ENCODE data around the gene ENSA. TPM values are rescaled to one million over a fixed set of nuclear protein-coding genes. Genes with fewer than 3 reads are reported as not detected.

Gene ENSA
- polyA plus RNA-seq, 1 donor (not counting 4 experiments of a cell fraction or from before 2014, with no cell fraction given): 102 TPM

GRCh38 chr1:150628766-150629114 is 672 bp downstream of the ENSA start:
- H3K4me3 ChIP-seq (ENCODE audit: control insufficient read depth in 2 of 3, extremely low read depth in 1 of 3, insufficient read depth in 2 of 3, low read depth in 1 of 3, low read length in 3 of 3): peak overlapping the region; percentile 55 to 90 (median 69)
- H3K36me3 ChIP-seq (ENCODE audit: control insufficient read depth in 2 of 2, extremely low read depth in 1 of 2, insufficient read depth in 2 of 2, low read length in 2 of 2): peaks cover 2 to 14% of the 10 kb centered on the region in 2 experiments
- no peaks in the 10 kb centered on the region for H4K20me1 ChIP-seq (ENCODE audit: control insufficient read depth, extremely low read depth, insufficient read depth, low read length)
- H3K9me3 ChIP-seq (ENCODE audit: control insufficient read depth, low read depth, low read length): no peaks in the 10 kb centered on the region
- no peak for TF ChIP-seq EZH2 (IDR thresholded peaks at IDR 0.05; ENCODE audit: low read length)
- no peak for TF ChIP-seq CTCF (optimal IDR thresholded peaks at IDR 0.05 in 1 of 3, IDR thresholded peaks at IDR 0.05 in 1 of 3, conservative IDR thresholded peaks at IDR 0.05 in 1 of 3; ENCODE audit: extremely low read depth in 1 of 3, insufficient read depth in 2 of 3, low read length in 3 of 3)
- FAIRE-seq: no peak
- no peak for DNase-seq (ENCODE audit: low read depth, low spot score)
- peak overlapping the region; percentile 88 for H3K9ac ChIP-seq (ENCODE audit: control insufficient read depth, extremely low read depth, insufficient read depth, low read length)
- H3K79me2 ChIP-seq (ENCODE audit: control insufficient read depth, insufficient read depth, low read length): peaks cover 26% of the 10 kb centered on the region
- peaks cover 2% of the 10 kb centered on the region for H3K9me1 ChIP-seq (ENCODE audit: control insufficient read depth, extremely low read depth, insufficient read depth, low read length)
- dilution Hi-C loops (cut with MboI; ENCODE audit: extremely low pct_ligation_motif_present, low sequenced_read_pairs): loop anchor here (25.0 kb wide), 1 partner anchor 184 kb away; the partner anchor contains the start of gene CTSK
- peak overlapping the region; percentile 86 for H3K4me2 ChIP-seq (ENCODE audit: control insufficient read depth, extremely low read depth, insufficient read depth, low read depth, low read length)
- H3K27me3 ChIP-seq (ENCODE audit: control insufficient read depth, extremely low read depth, insufficient read depth, low read length): no peaks in the 10 kb centered on the region
- H2AFZ ChIP-seq (ENCODE audit: control insufficient read depth, low read length): no peak overlapping the region
- H3K4me1 ChIP-seq (ENCODE audit: control insufficient read depth, extremely low read depth, insufficient read depth, low read length): peaks cover 52% of the 10 kb centered on the region
- H3K27ac ChIP-seq (ENCODE audit: control insufficient read depth, insufficient read depth, low read length): peak overlapping the region; percentile 95

GRCh38 chr1:150627826-150628410 is 1.5 kb downstream of the ENSA start:
- H3K36me3 ChIP-seq (ENCODE audit: control insufficient read depth in 2 of 2, extremely low read depth in 1 of 2, insufficient read depth in 2 of 2, low read length in 2 of 2): peaks cover 4 to 19% of the 10 kb centered on the region in 2 experiments
- FAIRE-seq (no peak), DNase-seq (ENCODE audit: low read depth, low spot score) (no peak)
- no peaks in the 10 kb centered on the region for H4K20me1 ChIP-seq (ENCODE audit: control insufficient read depth, extremely low read depth, insufficient read depth, low read length)
- dilution Hi-C loops (cut with MboI; ENCODE audit: extremely low pct_ligation_motif_present, low sequenced_read_pairs): loop anchor here (25.0 kb wide), 1 partner anchor 184 kb away; the partner anchor contains the start of gene CTSK
- H3K4me3 ChIP-seq (ENCODE audit: control insufficient read depth in 2 of 3, extremely low read depth in 1 of 3, insufficient read depth in 2 of 3, low read depth in 1 of 3, low read length in 3 of 3): peak overlapping the region; percentile 55 to 90 (median 69)
- no peaks in the 10 kb centered on the region for H3K9me3 ChIP-seq (ENCODE audit: control insufficient read depth, low read depth, low read length)
- peak overlapping the region; percentile 95 for H3K27ac ChIP-seq (ENCODE audit: control insufficient read depth, insufficient read depth, low read length)
- H3K27me3 ChIP-seq (ENCODE audit: control insufficient read depth, extremely low read depth, insufficient read depth, low read length): no peaks in the 10 kb centered on the region
- H2AFZ ChIP-seq (ENCODE audit: control insufficient read depth, low read length): no peak overlapping the region
- peaks cover 32% of the 10 kb centered on the region for H3K79me2 ChIP-seq (ENCODE audit: control insufficient read depth, insufficient read depth, low read length)
- peak overlapping the region; percentile 88 for H3K9ac ChIP-seq (ENCODE audit: control insufficient read depth, extremely low read depth, insufficient read depth, low read length)
- no peak for TF ChIP-seq CTCF (optimal IDR thresholded peaks at IDR 0.05 in 1 of 3, IDR thresholded peaks at IDR 0.05 in 1 of 3, conservative IDR thresholded peaks at IDR 0.05 in 1 of 3; ENCODE audit: extremely low read depth in 1 of 3, insufficient read depth in 2 of 3, low read length in 3 of 3)
- no peak for TF ChIP-seq EZH2 (IDR thresholded peaks at IDR 0.05; ENCODE audit: low read length)
- peak overlapping the region; percentile 86 for H3K4me2 ChIP-seq (ENCODE audit: control insufficient read depth, extremely low read depth, insufficient read depth, low read depth, low read length)
- H3K4me1 ChIP-seq (ENCODE audit: control insufficient read depth, extremely low read depth, insufficient read depth, low read length): peaks cover 60% of the 10 kb centered on the region
- H3K9me1 ChIP-seq (ENCODE audit: control insufficient read depth, extremely low read depth, insufficient read depth, low read length): peaks cover 2% of the 10 kb centered on the region

All from keratinocyte (primary cell).